Measurements from ENCODE around the gene HPD.
"Not testable (repeated sequence)": the region's sequence is repeated elsewhere in the genome, so short reads cannot be mapped to it uniquely, and the experiment has no call there.

HPD gene

GRCh38 chr12:121866331-121866730, 7.7 kb upstream of the HPD start:
- no peak for DNase-seq (ENCODE audit: low read depth)
- TF ChIP-seq CTCF (IDR thresholded peaks at IDR 0.05; ENCODE audit: insufficient read depth, low read depth, low read length, missing control alignments) = no peak
- H3K4me3 ChIP-seq (ENCODE audit: low read length) = no peak overlapping the region

- no peak overlapping the region for H3K4me3 ChIP-seq (ENCODE audit: low read length)
- TF ChIP-seq CTCF (IDR thresholded peaks at IDR 0.05; ENCODE audit: insufficient read depth, low read depth, low read length, missing control alignments) = no peak
- no peak for DNase-seq (ENCODE audit: low read depth)
These were observed 3.1 kb upstream of the HPD start for GRCh38 chr12:121861636-121862254.

GRCh38 chr12:121860699-121861098, 2.0 kb upstream of the HPD start:
- DNase-seq (ENCODE audit: low read depth); H3K4me3 ChIP-seq (ENCODE audit: low read length): not testable (repeated sequence)

- no peak overlapping the region for H3K4me3 ChIP-seq (ENCODE audit: low read length)
- no peak for TF ChIP-seq CTCF (IDR thresholded peaks at IDR 0.05; ENCODE audit: insufficient read depth, low read depth, low read length, missing control alignments)
- DNase-seq (ENCODE audit: low read depth) = no peak
These were observed 1.6 kb upstream of the HPD start for GRCh38 chr12:121860257-121860656.

- TF ChIP-seq CTCF (IDR thresholded peaks at IDR 0.05; ENCODE audit: insufficient read depth, low read depth, low read length, missing control alignments) = no peak
- H3K4me3 ChIP-seq (ENCODE audit: low read length) = no peak overlapping the region
- no peak for DNase-seq (ENCODE audit: low read depth)
These were observed 369 bp downstream of the HPD start for GRCh38 chr12:121858318-121858661.

- no peak overlapping the region for H3K4me3 ChIP-seq (ENCODE audit: low read length)
- DNase-seq (ENCODE audit: low read depth) = no peak
- no peak for TF ChIP-seq CTCF (IDR thresholded peaks at IDR 0.05; ENCODE audit: insufficient read depth, low read depth, low read length, missing control alignments)
These were observed 1.1 kb downstream of the HPD start for GRCh38 chr12:121857322-121858246.

GRCh38 chr12:121852392-121852791, 6.3 kb downstream of the HPD start:
- not testable (repeated sequence) for DNase-seq (ENCODE audit: low read depth); H3K4me3 ChIP-seq (ENCODE audit: low read length)

- no peak for TF ChIP-seq CTCF (IDR thresholded peaks at IDR 0.05; ENCODE audit: insufficient read depth, low read depth, low read length, missing control alignments)
- H3K4me3 ChIP-seq (ENCODE audit: low read length) = no peak overlapping the region
- no peak for DNase-seq (ENCODE audit: low read depth)
These were observed 9.0 kb downstream of the HPD start for GRCh38 chr12:121849665-121850064.
